Caco-2 (cell line): ENCODE data around the gene SERINC5. TPM values are rescaled to one million over a fixed set of nuclear protein-coding genes. Genes with fewer than 3 reads are reported as not detected.
"Not testable (repeated sequence)": the region's sequence is repeated elsewhere in the genome, so short reads cannot be mapped to it uniquely, and the experiment has no call there.

ENCODE experiments used
- BruUV-seq: library from RNA; stranded (reverse); fragments of 400-500 nt; replicated peaks from 2 replicates; lab custom pipeline; 2021; lab: Mats Ljungman, UMichigan
- CTCF ChIA-PET: fragments of 300-600 bp; sonication (Branson Sonifier 250); formaldehyde crosslinking; loops from one replicate; lab custom pipeline; 2022; ENCODE audit warnings: antibody characterized with exemption; lab: Charles Lee
- POLR2A ChIA-PET: fragments of 300-600 bp; sonication (Branson Sonifier 250); formaldehyde crosslinking; loops from one replicate; lab custom pipeline; 2022; ENCODE audit warnings: antibody characterized with exemption; lab: Charles Lee
- DNase-seq, 2 experiments: peaks; one replicate each; pipeline versions ENCODE4 v3.0.0 to v3.0.0-alpha.2; 2020 to 2022
- H3K27me3 ChIP-seq: replicated peaks from 2 replicates; pipeline ENCODE4 v1.6.0; 2011; ENCODE audit warnings: low read length; ENCODE audit not compliant: control insufficient read depth, insufficient read depth
- H3K36me3 ChIP-seq: 2 replicates; pipeline ENCODE4 v1.5.1; 2011; ENCODE audit warnings: low read length; ENCODE audit not compliant: control insufficient read depth, insufficient read depth
- H3K4me1 ChIP-seq: fragments of 250-450 bp; sonication (Bioruptor Pico); 2 replicates; pipeline ENCODE4 v1.5.1; 2020; ENCODE audit warnings: mild to moderate bottlenecking
- H3K4me3 ChIP-seq: 2 replicates; pipeline ENCODE4 v1.5.1; 2011; ENCODE audit warnings: low read depth, mild to moderate bottlenecking, control low read depth, low read length
- H3K9me3 ChIP-seq: fragments of 250-450 bp; sonication (Bioruptor Pico); 2 replicates; pipeline ENCODE4 v1.5.1; 2020; ENCODE audit warnings: mild to moderate bottlenecking, moderate library complexity
- H3K27ac Mint-ChIP-seq: one replicate; pipeline ENCODE4 v1.8.0; 2022; ENCODE audit warnings: mixed read lengths; ENCODE audit not compliant: unreplicated experiment
- H3K27me3 Mint-ChIP-seq: one replicate; pipeline ENCODE4 v1.8.0; 2022; ENCODE audit warnings: mixed read lengths; ENCODE audit not compliant: insufficient read depth, unreplicated experiment
- H3K36me3 Mint-ChIP-seq: one replicate; pipeline ENCODE4 v1.8.0; 2022; ENCODE audit warnings: mild to moderate bottlenecking, mixed read lengths; ENCODE audit not compliant: insufficient read depth, unreplicated experiment
- H3K4me1 Mint-ChIP-seq: one replicate; pipeline ENCODE4 v1.8.0; 2022; ENCODE audit warnings: low read depth, mixed read lengths; ENCODE audit not compliant: unreplicated experiment
- H3K4me3 Mint-ChIP-seq: one replicate; pipeline ENCODE4 v1.8.0; 2022; ENCODE audit warnings: mild to moderate bottlenecking, moderate library complexity, mixed read lengths; ENCODE audit not compliant: unreplicated experiment
- H3K9me3 Mint-ChIP-seq: one replicate; pipeline ENCODE4 v1.8.0; 2022; ENCODE audit warnings: mixed read lengths; ENCODE audit not compliant: unreplicated experiment
- CTCF ChIP-seq, 2 experiments: fragments of 200-600 bp in 1 of 2; IDR thresholded peaks; 1 replicate in 1 of 2; 2 replicates in 1 of 2; pipeline versions ENCODE4 v1.5.1 to v1.8.0; 2011 to 2022; ENCODE audit warnings: antibody characterized with exemption in 1 of 2, control low read depth in 1 of 2, inconsistent platforms in 1 of 2, low read depth in 1 of 2, low read length in 1 of 2, mild to moderate bottlenecking in 1 of 2, moderate library complexity in 1 of 2; ENCODE audit not compliant: insufficient read depth in 1 of 2, severe bottlenecking in 1 of 2, unreplicated experiment in 1 of 2
- intact Hi-C: fragments of 100-400 bp; cut with micrococcal nuclease; formaldehyde crosslinking; loops from one replicate; pipeline ENCODE4 v1.10.0; 2022; ENCODE audit not compliant: unreplicated experiment
- total RNA-seq: library from RNA; stranded (reverse); gene quantifications from 2 replicates; pipeline ENCODE4 v1.2.3, GENCODE V29; 2022

The SERINC5 gene
- total RNA-seq, 1 experiment from 2014 or later, result 225 TPM

GRCh38 chr5:80185095-80185494, 70.8 kb downstream of the SERINC5 start:
- Mint-ChIP-seq H3K36me3 (peaks cover 89% of the 10 kb centered on the region), H3K27ac (peak overlapping the region; percentile 92), H3K4me1 (peaks cover 80% of the 10 kb centered on the region), H3K4me3 (peak overlapping the region; percentile 66), H3K9me3 (no peaks in the 10 kb centered on the region), H3K27me3 (no peaks in the 10 kb centered on the region)
- H3K4me1 ChIP-seq, result peaks cover 86% of the 10 kb centered on the region
- peaks cover 2% of the 10 kb centered on the region; the same call in 1 of the 2 replicates for H3K36me3 ChIP-seq
- intact Hi-C loops, result no loop called here
- no peaks in the 10 kb centered on the region for H3K9me3 ChIP-seq
- BruUV-seq, result no TSS peak
- H3K27me3 ChIP-seq, result no peaks in the 10 kb centered on the region
- no peak overlapping the region for H3K4me3 ChIP-seq
- ChIA-PET CTCF (interaction anchor here (1.2 kb wide), 1 partner anchor 20 kb away, joined by 8 read pairs; no protein-coding TSS in a partner anchor), POLR2A (interaction anchor here (0.5 to 1.6 kb wide), 4 partner anchors 15 to 72 kb away, joined by 3 to 5 read pairs (median 3); no protein-coding TSS in a partner anchor)
- TF ChIP-seq CTCF (IDR thresholded peaks at IDR 0.05; ENCODE audit: insufficient read depth in 1 of 2, low read depth in 1 of 2, low read length in 1 of 2, severe bottlenecking in 1 of 2, unreplicated experiment in 1 of 2), result no peak
- DNase-seq, result no peak

DNA sequence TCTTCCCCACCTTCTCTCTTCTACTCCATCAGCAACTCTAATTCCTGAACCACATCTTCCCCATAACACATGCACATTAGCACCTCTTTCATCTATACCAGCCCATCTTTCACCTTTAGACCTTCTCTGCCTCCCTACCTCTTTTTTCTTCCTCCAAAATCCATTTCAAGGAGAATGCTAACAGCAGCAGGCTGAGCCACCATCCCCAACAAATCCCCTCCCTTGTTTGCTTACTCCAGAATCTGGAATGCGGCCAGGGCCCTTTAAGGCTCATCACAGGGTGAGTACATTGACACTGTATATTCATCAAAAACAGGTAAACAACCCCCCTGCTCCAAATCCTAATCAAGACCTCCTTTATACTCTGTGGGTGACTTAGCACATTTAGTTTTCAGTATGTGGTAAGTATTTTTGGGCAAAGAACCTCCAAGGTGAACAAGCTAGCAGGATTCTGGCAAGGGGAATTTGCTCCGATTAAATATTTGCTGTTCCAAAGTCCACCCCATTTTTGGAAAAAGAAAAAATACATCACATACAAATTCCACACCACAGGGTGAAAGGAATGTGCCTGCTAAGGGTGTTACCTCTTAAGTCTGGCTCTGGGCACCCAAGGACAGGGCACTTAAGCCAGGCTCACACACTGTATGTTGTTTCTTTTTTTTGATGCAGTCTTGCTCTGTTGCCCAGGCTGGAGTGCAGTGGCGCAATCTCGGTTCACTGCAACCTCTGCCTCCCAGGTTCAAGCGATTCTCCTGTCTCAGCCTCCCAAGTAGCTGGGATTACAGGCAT, 71.4 kb downstream of the SERINC5 start:
- no peaks in the 10 kb centered on the region for H3K27me3 ChIP-seq
- intact Hi-C loops, result loop anchor here (1.0 to 5.0 kb wide), 6 partner anchors 19 to 90 kb away; partner anchors contain the start of gene SERINC5
- peaks cover 78% of the 10 kb centered on the region for H3K4me1 Mint-ChIP-seq
- H3K9me3 Mint-ChIP-seq, result no peaks in the 10 kb centered on the region
- POLR2A ChIA-PET, result interaction anchor here (0.5 to 1.6 kb wide), 4 partner anchors 14 to 73 kb away, joined by 3 to 5 read pairs (median 3); no protein-coding TSS in a partner anchor
- peaks cover 89% of the 10 kb centered on the region for H3K4me1 ChIP-seq
- no peaks in the 10 kb centered on the region for H3K27me3 Mint-ChIP-seq
- DNase-seq, result peak; percentile 87 to 91
- no peaks in the 10 kb centered on the region; the same call in 1 of the 2 replicates for H3K36me3 ChIP-seq
- CTCF ChIA-PET, result interaction anchor here (1.2 to 2.2 kb wide), 2 partner anchors 21 to 90 kb away, joined by 6 to 8 read pairs; no protein-coding TSS in a partner anchor
- H3K4me3 Mint-ChIP-seq, result peak overlapping the region; percentile 66
- no peak for TF ChIP-seq CTCF (IDR thresholded peaks at IDR 0.05; ENCODE audit: insufficient read depth in 1 of 2, low read depth in 1 of 2, low read length in 1 of 2, severe bottlenecking in 1 of 2, unreplicated experiment in 1 of 2)
- peaks cover 91% of the 10 kb centered on the region for H3K36me3 Mint-ChIP-seq
- no peaks in the 10 kb centered on the region for H3K9me3 ChIP-seq
- no peak overlapping the region for H3K4me3 ChIP-seq
- TSS peak; percentile 52 for BruUV-seq
- H3K27ac Mint-ChIP-seq, result peak overlapping the region; percentile 92

GRCh38 chr5:80183728-80184234, 72.1 kb downstream of the SERINC5 start:
- H3K27me3 Mint-ChIP-seq, H3K9me3 ChIP-seq, H3K4me3 ChIP-seq, H3K36me3 ChIP-seq, H3K27me3 ChIP-seq, DNase-seq, H3K9me3 Mint-ChIP-seq: not testable (repeated sequence)
- BruUV-seq, result TSS peak; percentile 64
- CTCF ChIA-PET, result interaction anchor here (2.2 kb wide), 1 partner anchor 90 kb away, joined by 6 read pairs; no protein-coding TSS in a partner anchor
- peak overlapping the region; percentile 92 for H3K27ac Mint-ChIP-seq
- peaks cover 88% of the 10 kb centered on the region for H3K4me1 ChIP-seq
- H3K36me3 Mint-ChIP-seq, result peaks cover 90% of the 10 kb centered on the region
- peak overlapping the region; percentile 66 for H3K4me3 Mint-ChIP-seq
- H3K4me1 Mint-ChIP-seq, result peaks cover 72% of the 10 kb centered on the region
- intact Hi-C loops, result loop anchor here (1.0 to 5.0 kb wide), 6 partner anchors 18 to 89 kb away; partner anchors contain the start of gene SERINC5
- POLR2A ChIA-PET, result interaction anchor here (0.6 to 1.6 kb wide), 4 partner anchors 13 to 100 kb away, joined by 3 to 11 read pairs (median 4); no protein-coding TSS in a partner anchor
